Mammary epithelial cell (primary cell): ENCODE measurements around the gene INPP5E.

Experiments
- EZH2 ChIP-seq: IDR thresholded peaks from 2 replicates; pipeline ENCODE4 v1.6.1; 2012; ENCODE audit warnings: low read length, inconsistent platforms, borderline replicate concordance
- TF ChIP-seq, protein P1 (sequence below), 2 donors: IDR thresholded peaks in 1 of 2; conservative IDR thresholded peaks in 1 of 2; 2 replicates each; pipeline ENCODE4 v1.5.1; 2011 to 2012; ENCODE audit warnings: inconsistent platforms in 2 of 2, low read length in 2 of 2, mild to moderate bottlenecking in 2 of 2, control low read depth in 1 of 2, low read depth in 1 of 2; ENCODE audit not compliant: insufficient read depth in 1 of 2; ENCODE audit errors: extremely low read depth in 1 of 2

DNA sequence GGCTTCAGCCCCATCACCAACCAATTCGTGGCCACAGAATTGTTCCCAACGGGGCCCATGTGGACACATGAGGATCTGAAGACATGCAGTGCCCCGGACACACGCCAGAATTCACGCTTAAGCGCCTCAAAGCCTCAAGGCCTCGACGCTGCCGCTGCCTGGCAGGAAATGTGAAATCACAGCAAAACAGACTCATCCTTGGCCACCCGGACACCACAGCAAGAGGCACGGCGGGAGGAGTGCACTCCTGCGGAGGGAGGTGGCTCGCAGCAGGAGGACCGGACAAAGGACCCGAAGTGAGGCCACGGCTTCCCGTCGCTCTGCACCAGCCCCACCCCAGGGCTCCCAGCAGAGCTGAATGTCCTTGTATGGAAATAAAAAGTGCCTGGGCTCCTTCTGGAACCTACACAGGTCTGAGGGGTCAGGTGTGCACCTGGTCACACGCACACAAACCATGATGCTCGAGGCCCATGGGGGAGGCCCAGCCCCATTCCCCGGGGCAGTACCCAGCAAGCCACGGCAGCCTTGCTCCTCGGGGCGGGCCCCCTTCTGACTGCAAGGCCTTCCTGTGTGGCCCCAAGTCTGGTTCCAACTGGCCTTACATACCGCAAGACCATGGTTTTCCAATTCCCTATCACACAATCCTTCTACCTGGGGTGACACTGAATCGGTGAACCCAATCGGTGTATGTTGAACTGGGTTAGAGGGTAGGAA, 33.2 kb upstream of the INPP5E start:
- TF ChIP-seq, protein P1, sequence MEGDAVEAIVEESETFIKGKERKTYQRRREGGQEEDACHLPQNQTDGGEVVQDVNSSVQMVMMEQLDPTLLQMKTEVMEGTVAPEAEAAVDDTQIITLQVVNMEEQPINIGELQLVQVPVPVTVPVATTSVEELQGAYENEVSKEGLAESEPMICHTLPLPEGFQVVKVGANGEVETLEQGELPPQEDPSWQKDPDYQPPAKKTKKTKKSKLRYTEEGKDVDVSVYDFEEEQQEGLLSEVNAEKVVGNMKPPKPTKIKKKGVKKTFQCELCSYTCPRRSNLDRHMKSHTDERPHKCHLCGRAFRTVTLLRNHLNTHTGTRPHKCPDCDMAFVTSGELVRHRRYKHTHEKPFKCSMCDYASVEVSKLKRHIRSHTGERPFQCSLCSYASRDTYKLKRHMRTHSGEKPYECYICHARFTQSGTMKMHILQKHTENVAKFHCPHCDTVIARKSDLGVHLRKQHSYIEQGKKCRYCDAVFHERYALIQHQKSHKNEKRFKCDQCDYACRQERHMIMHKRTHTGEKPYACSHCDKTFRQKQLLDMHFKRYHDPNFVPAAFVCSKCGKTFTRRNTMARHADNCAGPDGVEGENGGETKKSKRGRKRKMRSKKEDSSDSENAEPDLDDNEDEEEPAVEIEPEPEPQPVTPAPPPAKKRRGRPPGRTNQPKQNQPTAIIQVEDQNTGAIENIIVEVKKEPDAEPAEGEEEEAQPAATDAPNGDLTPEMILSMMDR (conservative IDR thresholded peaks at IDR 0.05 in 1 of 2, IDR thresholded peaks at IDR 0.05 in 1 of 2; ENCODE audit: extremely low read depth in 1 of 2, insufficient read depth in 1 of 2, low read depth in 1 of 2, low read length in 2 of 2): no peak
- no peak for TF ChIP-seq EZH2
